Mucosa of descending colon (tissue), 3 donors: ENCODE data around the gene RTN1. TPM values are rescaled to one million over a fixed set of nuclear protein-coding genes. Genes with fewer than 3 reads are reported as not detected.

ENCODE experiments used
- ATAC-seq: fragments of 200-7000 bp; cut with Tn5 transposase; one replicate; pipeline ENCODE4 v1.9.1; 2020; ENCODE audit warnings: mild to moderate bottlenecking, moderate library complexity
- DNase-seq, 3 donors: peaks; one replicate each; pipeline ENCODE4 v3.0.0-alpha.2; 2020
- H3K36me3 ChIP-seq: fragments of 200-600 bp; one replicate; pipeline ENCODE4 v1.8.0; 2021; ENCODE audit warnings: low read depth, mild to moderate bottlenecking
- H3K4me1 ChIP-seq: fragments of 200-600 bp; one replicate; pipeline ENCODE4 v1.8.0; 2021; ENCODE audit warnings: low read depth, mild to moderate bottlenecking
- H3K4me3 ChIP-seq: fragments of 200-600 bp; one replicate; pipeline ENCODE4 v1.8.0; 2021; ENCODE audit warnings: mild to moderate bottlenecking
- H3K9me3 ChIP-seq: fragments of 200-600 bp; one replicate; pipeline ENCODE4 v1.8.0; 2021; ENCODE audit warnings: mild to moderate bottlenecking
- intact Hi-C, 2 donors: fragments of 100-400 bp; cut with DNase I in 1 of 2; cut with micrococcal nuclease in 1 of 2; formaldehyde crosslinking; loops; one replicate each; pipeline versions ENCODE4 v1.11.0 to v1.11.1; 2022; cut with DNase I, micrococcal nuclease
- microRNA-seq: library from miRNA; unstranded; fragments of <30 nt; microRNA quantifications from one replicate; pipeline ENCODE4, GENCODE V29; 2019
- total RNA-seq, 3 donors: library from RNA; stranded (reverse); fragmentation: NEBNext Ultra II Directional in 2 of 3; extraction: Animal tissue kit (Norgen Biotek cat#: 25700) in 2 of 3; gene quantifications; one replicate each; pipeline versions ENCODE4 v1.2.1 to v1.2.4, GENCODE V29; 2021 to 2023
- TF ChIP-seq, protein P1 (sequence below): fragments of 200-600 bp; IDR thresholded peaks from one replicate; pipeline ENCODE4 v1.8.0; 2022; ENCODE audit warnings: antibody characterized with exemption, mild to moderate bottlenecking
- donor health status: DM: no; HTN: no; CAD: no; lungs with moderate emphysema.
- donor health status: DM: no; HTN: no; CAD: no.
- donor health status: DM: no; HTN: yes; CAD: no.

Gene RTN1
- total RNA-seq, 3 donors from 2014 or later = 1.2 to 15.9 (median 3.8) TPM

DNA sequence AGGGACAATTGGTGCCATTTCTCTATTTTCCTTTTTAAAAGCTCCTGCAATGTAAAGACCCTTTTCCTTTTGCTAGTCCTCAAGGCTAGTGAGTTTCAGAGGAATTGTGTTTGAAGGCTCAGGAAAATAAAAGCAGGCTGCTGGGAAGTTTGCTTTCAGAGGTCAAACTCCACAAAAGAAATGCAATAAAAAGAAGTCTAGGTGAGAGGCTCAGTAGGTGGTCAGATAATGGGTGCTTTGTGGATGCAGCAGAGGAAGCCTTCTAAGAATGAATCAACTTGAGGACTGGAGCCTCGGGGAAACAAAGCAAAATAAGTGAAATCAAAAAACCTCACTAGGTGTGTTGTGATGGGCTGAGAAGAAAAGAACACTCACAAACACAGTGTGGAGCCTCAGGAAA, 304.3 kb downstream of the RTN1 start:
- ATAC-seq (peak; percentile 65), DNase-seq (peak in 1 of 3 donors; percentile 22)
- intact Hi-C loops = no loop called here
- no peaks in the 10 kb centered on the region for H3K36me3 ChIP-seq
- H3K4me3 ChIP-seq = no peak overlapping the region
- TF ChIP-seq, protein P1, sequence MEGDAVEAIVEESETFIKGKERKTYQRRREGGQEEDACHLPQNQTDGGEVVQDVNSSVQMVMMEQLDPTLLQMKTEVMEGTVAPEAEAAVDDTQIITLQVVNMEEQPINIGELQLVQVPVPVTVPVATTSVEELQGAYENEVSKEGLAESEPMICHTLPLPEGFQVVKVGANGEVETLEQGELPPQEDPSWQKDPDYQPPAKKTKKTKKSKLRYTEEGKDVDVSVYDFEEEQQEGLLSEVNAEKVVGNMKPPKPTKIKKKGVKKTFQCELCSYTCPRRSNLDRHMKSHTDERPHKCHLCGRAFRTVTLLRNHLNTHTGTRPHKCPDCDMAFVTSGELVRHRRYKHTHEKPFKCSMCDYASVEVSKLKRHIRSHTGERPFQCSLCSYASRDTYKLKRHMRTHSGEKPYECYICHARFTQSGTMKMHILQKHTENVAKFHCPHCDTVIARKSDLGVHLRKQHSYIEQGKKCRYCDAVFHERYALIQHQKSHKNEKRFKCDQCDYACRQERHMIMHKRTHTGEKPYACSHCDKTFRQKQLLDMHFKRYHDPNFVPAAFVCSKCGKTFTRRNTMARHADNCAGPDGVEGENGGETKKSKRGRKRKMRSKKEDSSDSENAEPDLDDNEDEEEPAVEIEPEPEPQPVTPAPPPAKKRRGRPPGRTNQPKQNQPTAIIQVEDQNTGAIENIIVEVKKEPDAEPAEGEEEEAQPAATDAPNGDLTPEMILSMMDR = no peak
- peaks cover 18% of the 10 kb centered on the region for H3K4me1 ChIP-seq
- no peaks in the 10 kb centered on the region for H3K9me3 ChIP-seq

DNA sequence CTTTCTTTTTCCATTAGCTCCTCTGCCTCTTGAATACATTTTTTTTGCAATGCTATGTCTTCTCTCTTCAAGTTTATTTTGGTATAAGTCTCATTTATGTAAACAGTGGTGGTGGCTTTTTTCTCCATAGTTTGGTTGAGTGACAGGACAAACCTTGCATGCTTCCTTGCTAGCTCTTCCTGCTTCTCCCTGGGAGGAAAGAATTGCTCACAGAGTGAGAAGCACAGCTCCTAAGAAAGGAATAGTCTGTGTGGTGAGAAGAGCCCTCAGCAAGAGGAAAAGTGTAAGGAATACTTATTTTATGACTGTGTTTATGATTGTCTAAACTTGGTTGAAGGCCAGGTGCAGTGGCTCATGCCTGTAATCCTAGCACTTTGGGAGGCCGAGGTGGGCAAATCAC, 305.5 kb downstream of the RTN1 start:
- H3K4me1 ChIP-seq = peaks cover 18% of the 10 kb centered on the region
- intact Hi-C loops = no loop called here
- H3K9me3 ChIP-seq = no peaks in the 10 kb centered on the region
- H3K36me3 ChIP-seq = no peaks in the 10 kb centered on the region
- no peak overlapping the region for H3K4me3 ChIP-seq
- DNase-seq (peak in 1 of 3 donors; percentile 32), ATAC-seq (peak; percentile 80)
- TF ChIP-seq, protein P1 = no peak

DNA sequence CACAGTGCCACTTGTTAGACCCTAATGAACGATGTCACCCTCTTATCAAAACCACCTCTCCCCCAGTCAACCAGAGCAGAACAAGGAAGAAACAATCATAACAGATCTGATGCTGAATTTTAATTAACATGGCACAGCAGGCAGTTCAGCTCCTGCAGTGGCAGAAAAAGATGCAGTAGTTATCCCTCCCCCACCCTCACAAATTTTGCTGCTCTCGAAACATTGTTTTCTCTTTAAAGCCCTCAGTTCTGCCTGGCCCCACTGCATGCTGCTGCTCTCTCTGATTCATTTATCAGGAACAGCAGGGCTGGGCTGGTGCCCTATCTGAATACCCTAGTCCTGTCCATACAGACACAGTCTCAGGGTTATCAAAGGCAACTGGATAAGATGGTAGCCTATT, 306.2 kb downstream of the RTN1 start:
- Histone ChIP-seq H3K4me3 (no peak overlapping the region), H3K9me3 (no peaks in the 10 kb centered on the region), H3K4me1 (peaks cover 18% of the 10 kb centered on the region), H3K36me3 (no peaks in the 10 kb centered on the region)
- DNase-seq (no peak), ATAC-seq (peak; percentile 14)
- intact Hi-C loops = no loop called here
- TF ChIP-seq, protein P1 = no peak

DNA sequence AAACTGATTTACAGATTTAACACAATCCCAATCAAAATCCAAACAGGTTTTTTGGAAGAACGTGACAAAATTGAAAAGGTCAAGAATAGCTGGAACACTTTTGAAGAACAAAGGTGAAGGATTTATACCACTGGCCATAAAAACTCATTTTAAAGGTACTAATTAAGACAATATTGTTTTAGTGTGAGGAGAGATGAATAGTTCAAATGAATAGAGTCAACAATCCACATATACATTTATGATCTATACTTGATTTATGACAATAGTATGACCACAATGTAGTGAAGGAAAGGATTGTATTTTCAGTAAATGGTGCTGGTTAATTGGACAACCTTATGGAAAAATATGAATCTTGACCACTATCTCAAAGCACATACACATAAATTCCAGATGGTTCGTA, 323.3 kb downstream of the RTN1 start:
- no peaks in the 10 kb centered on the region for H3K36me3 ChIP-seq
- H3K4me3 ChIP-seq = no peak overlapping the region
- intact Hi-C loops = no loop called here
- TF ChIP-seq, protein P1 = no peak
- H3K9me3 ChIP-seq = no peaks in the 10 kb centered on the region
- no peaks in the 10 kb centered on the region for H3K4me1 ChIP-seq
- peak; percentile 59 for ATAC-seq
- no peak for DNase-seq

Small RNA genes within 50 kb of the gene (microRNA-seq; reads per million reads assigned to microRNA genes)
- 2.1 reads per million for gene MIR5586

Other genes starting within 250 kb of the RTN1 start
- gene LRRC9, start 49.4 kb upstream of the RTN1 start, total RNA-seq = under 1 TPM in 1 of 3 donors, not detected in 2; 0.58 TPM
- 10 to 100 TPM; 23.7 to 32.0 (median 25.7) TPM for gene PCNX4, start 221.1 kb upstream of the RTN1 start, total RNA-seq